Liver (tissue), 9 donors: Measurements from ENCODE around the gene NAPSA. TPM values are rescaled to one million over a fixed set of nuclear protein-coding genes. Genes with fewer than 3 reads are reported as not detected.

ENCODE experiments used
- DNase-seq: peaks from one replicate; pipeline ENCODE4 v3.0.0-alpha.2; 2017; ENCODE audit warnings: low spot score
- H3K27ac ChIP-seq, 2 donors: one replicate each; pipeline ENCODE4 v1.7.0; 2013; ENCODE audit warnings: inconsistent platforms in 2 of 2, low read length in 2 of 2, control low read depth in 1 of 2, low read depth in 1 of 2, mild to moderate bottlenecking in 1 of 2
- H3K27me3 ChIP-seq, 4 donors: one replicate each; pipeline versions ENCODE4 v1.6.1 to v1.7.0; 2013; ENCODE audit warnings: low read length in 3 of 4, inconsistent platforms in 1 of 4, mild to moderate bottlenecking in 1 of 4, moderate library complexity in 1 of 4; ENCODE audit not compliant: control insufficient read depth in 4 of 4, insufficient read depth in 4 of 4
- H3K36me3 ChIP-seq, 4 donors: one replicate each; pipeline versions ENCODE4 v1.6.1 to v1.7.0; 2013; ENCODE audit warnings: low read length in 3 of 4, mild to moderate bottlenecking in 3 of 4, low read depth in 1 of 4, moderate library complexity in 1 of 4; ENCODE audit not compliant: control insufficient read depth in 4 of 4, insufficient read depth in 3 of 4
- H3K4me1 ChIP-seq, 4 donors: one replicate each; pipeline versions ENCODE4 v1.6.1 to v1.7.0; 2013; ENCODE audit warnings: low read length in 3 of 4, mild to moderate bottlenecking in 3 of 4, moderate library complexity in 1 of 4; ENCODE audit not compliant: control insufficient read depth in 4 of 4, insufficient read depth in 4 of 4
- H3K4me3 ChIP-seq, 3 donors: one replicate each; pipeline versions ENCODE4 v1.6.1 to v1.7.0; 2013; ENCODE audit warnings: low read length in 3 of 3, control low read depth in 1 of 3, low read depth in 1 of 3, mild to moderate bottlenecking in 1 of 3
- H3K9ac ChIP-seq, 2 donors: one replicate each; pipeline ENCODE4 v1.7.0; 2013; ENCODE audit warnings: low read length in 2 of 2, mild to moderate bottlenecking in 2 of 2, moderate library complexity in 2 of 2, control low read depth in 1 of 2, low read depth in 1 of 2
- H3K9me3 ChIP-seq, 4 donors: one replicate each; pipeline versions ENCODE4 v1.6.1 to v1.7.0; 2013; ENCODE audit warnings: low read length in 3 of 4; ENCODE audit not compliant: control insufficient read depth in 4 of 4
- ATF3 ChIP-seq: IDR thresholded peaks from 2 replicates; pipeline ENCODE4 v1.6.1; 2016; ENCODE audit warnings: antibody characterized with exemption
- EGR1 ChIP-seq, 2 donors: IDR thresholded peaks; 2 replicates each; pipeline ENCODE4 v1.6.1; 2016 to 2018; ENCODE audit warnings: antibody characterized with exemption in 2 of 2, low read depth in 2 of 2
- FOXA1 ChIP-seq: IDR thresholded peaks from 2 replicates; pipeline ENCODE4 v1.6.1; 2016; ENCODE audit warnings: antibody characterized with exemption
- FOXA2 ChIP-seq: IDR thresholded peaks from 2 replicates; pipeline ENCODE4 v1.6.1; 2016; ENCODE audit warnings: antibody characterized with exemption
- GABPA ChIP-seq, 2 donors: IDR thresholded peaks in 1 of 2; conservative IDR thresholded peaks in 1 of 2; 2 replicates each; pipeline ENCODE4 v1.6.1; 2016; ENCODE audit warnings: antibody characterized with exemption in 2 of 2, mild to moderate bottlenecking in 1 of 2, moderate library complexity in 1 of 2
- HNF4A ChIP-seq, 2 donors: conservative IDR thresholded peaks; 2 replicates each; pipeline ENCODE4 v1.6.1; 2016; ENCODE audit warnings: antibody characterized with exemption in 2 of 2, mild to moderate bottlenecking in 2 of 2
- HNF4G ChIP-seq: IDR thresholded peaks from 2 replicates; pipeline ENCODE4 v1.6.1; 2016; ENCODE audit warnings: antibody characterized with exemption
- JUND ChIP-seq, 2 donors: IDR thresholded peaks; 2 replicates each; pipeline ENCODE4 v1.6.1; 2016; ENCODE audit warnings: antibody characterized with exemption in 2 of 2
- MAX ChIP-seq: IDR thresholded peaks from 2 replicates; pipeline ENCODE4 v1.6.1; 2016; ENCODE audit warnings: antibody characterized with exemption
- NR2F2 ChIP-seq: IDR thresholded peaks from 2 replicates; pipeline ENCODE4 v1.6.1; 2016; ENCODE audit warnings: antibody characterized with exemption
- RAD21 ChIP-seq, 2 donors: IDR thresholded peaks; 2 replicates each; pipeline ENCODE4 v1.6.1; 2016; ENCODE audit warnings: antibody characterized with exemption in 2 of 2, mild to moderate bottlenecking in 2 of 2
- RXRA ChIP-seq, 2 donors: IDR thresholded peaks; 2 replicates each; pipeline ENCODE4 v1.6.1; 2017 to 2018; ENCODE audit warnings: antibody characterized with exemption in 2 of 2, mild to moderate bottlenecking in 1 of 2
- SP1 ChIP-seq: IDR thresholded peaks from 2 replicates; pipeline ENCODE4 v1.6.1; 2018; ENCODE audit warnings: antibody characterized with exemption, mild to moderate bottlenecking
- TAF1 ChIP-seq: conservative IDR thresholded peaks from 2 replicates; pipeline ENCODE4 v1.6.1; 2016; ENCODE audit warnings: antibody characterized with exemption, mild to moderate bottlenecking
- YY1 ChIP-seq: IDR thresholded peaks from 2 replicates; pipeline ENCODE4 v1.6.1; 2016; ENCODE audit warnings: antibody characterized with exemption, mild to moderate bottlenecking
- WGBS: extraction: QIAGEN DNeasy Blood & Tissue Kit; methylation state at CpG from one replicate; pipeline ENCODE4 v1.1.7; 2013; 5-methylcytosine and 5-hydroxymethylcytosine counted together
- polyA plus RNA-seq, 2 donors: library from polyadenylated mRNA; stranded (reverse) in 1 of 2; unstranded in 1 of 2; fragments of 200-250 nt in 1 of 2; fragments of >200 nt in 1 of 2; fragmentation: Nextera tagmentation in 1 of 2; extraction: Ambion mirVana in 1 of 2; gene quantifications; one replicate each; pipeline versions ENCODE4 v1.2.1 to v1.2.3, GENCODE V29; 2013 to 2015
- total RNA-seq, 2 donors: library from RNA; depleted of rRNA; stranded (reverse); fragments of >200 nt; gene quantifications; one replicate each; pipeline ENCODE4 v1.2.3, GENCODE V29; 2014
- TF ChIP-seq, protein P1 (sequence below): IDR thresholded peaks from 2 replicates; pipeline ENCODE4 v1.6.1; 2016; ENCODE audit warnings: antibody characterized with exemption
- TF ChIP-seq, protein P2 (sequence below): IDR thresholded peaks from 2 replicates; pipeline ENCODE4 v1.6.1; 2016; ENCODE audit warnings: antibody characterized with exemption, mild to moderate bottlenecking
- donor health status: healthy.
- donor health status: healthy.
- donor health status: healthy.
- donor health status: healthy.
- donor health status: healthy.

The NAPSA gene
- total and polyA plus RNA-seq, 4 donors = 0.28 to 0.74 (median 0.54) TPM

- no peak for DNase-seq
- Histone ChIP-seq H3K27me3 (no peaks in the 10 kb centered on the region), H3K4me1 (peaks cover 0 to 12% (median 10%) of the 10 kb centered on the region in 4 donors), H3K9me3 (no peaks in the 10 kb centered on the region), H3K9ac (no peak overlapping the region), H3K36me3 (peaks cover 0 to 2% (median 0%) of the 10 kb centered on the region in 4 donors), H3K4me3 (no peak overlapping the region), H3K27ac (no peak overlapping the region)
- no peak for TF ChIP-seq SP1
- TF ChIP-seq JUND (IDR thresholded peaks at IDR 0.05) = no peak
- no peak for TF ChIP-seq TAF1
- TF ChIP-seq ATF3 = no peak
- no peak for TF ChIP-seq NR2F2
- TF ChIP-seq FOXA2 = no peak
- no peak for TF ChIP-seq RXRA (IDR thresholded peaks at IDR 0.05)
- no peak for TF ChIP-seq GABPA (IDR thresholded peaks at IDR 0.05 in 1 of 2, conservative IDR thresholded peaks at IDR 0.05 in 1 of 2)
- no peak for TF ChIP-seq MAX
- TF ChIP-seq RAD21 (IDR thresholded peaks at IDR 0.05) = no peak
- TF ChIP-seq HNF4A (conservative IDR thresholded peaks at IDR 0.05) = no peak
- no peak for TF ChIP-seq EGR1 (IDR thresholded peaks at IDR 0.05; ENCODE audit: low read depth in 2 of 2)
- TF ChIP-seq YY1 = no peak
- TF ChIP-seq, protein P1, sequence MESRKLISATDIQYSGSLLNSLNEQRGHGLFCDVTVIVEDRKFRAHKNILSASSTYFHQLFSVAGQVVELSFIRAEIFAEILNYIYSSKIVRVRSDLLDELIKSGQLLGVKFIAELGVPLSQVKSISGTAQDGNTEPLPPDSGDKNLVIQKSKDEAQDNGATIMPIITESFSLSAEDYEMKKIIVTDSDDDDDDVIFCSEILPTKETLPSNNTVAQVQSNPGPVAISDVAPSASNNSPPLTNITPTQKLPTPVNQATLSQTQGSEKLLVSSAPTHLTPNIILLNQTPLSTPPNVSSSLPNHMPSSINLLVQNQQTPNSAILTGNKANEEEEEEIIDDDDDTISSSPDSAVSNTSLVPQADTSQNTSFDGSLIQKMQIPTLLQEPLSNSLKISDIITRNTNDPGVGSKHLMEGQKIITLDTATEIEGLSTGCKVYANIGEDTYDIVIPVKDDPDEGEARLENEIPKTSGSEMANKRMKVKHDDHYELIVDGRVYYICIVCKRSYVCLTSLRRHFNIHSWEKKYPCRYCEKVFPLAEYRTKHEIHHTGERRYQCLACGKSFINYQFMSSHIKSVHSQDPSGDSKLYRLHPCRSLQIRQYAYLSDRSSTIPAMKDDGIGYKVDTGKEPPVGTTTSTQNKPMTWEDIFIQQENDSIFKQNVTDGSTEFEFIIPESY = no peak
- TF ChIP-seq, protein P2, sequence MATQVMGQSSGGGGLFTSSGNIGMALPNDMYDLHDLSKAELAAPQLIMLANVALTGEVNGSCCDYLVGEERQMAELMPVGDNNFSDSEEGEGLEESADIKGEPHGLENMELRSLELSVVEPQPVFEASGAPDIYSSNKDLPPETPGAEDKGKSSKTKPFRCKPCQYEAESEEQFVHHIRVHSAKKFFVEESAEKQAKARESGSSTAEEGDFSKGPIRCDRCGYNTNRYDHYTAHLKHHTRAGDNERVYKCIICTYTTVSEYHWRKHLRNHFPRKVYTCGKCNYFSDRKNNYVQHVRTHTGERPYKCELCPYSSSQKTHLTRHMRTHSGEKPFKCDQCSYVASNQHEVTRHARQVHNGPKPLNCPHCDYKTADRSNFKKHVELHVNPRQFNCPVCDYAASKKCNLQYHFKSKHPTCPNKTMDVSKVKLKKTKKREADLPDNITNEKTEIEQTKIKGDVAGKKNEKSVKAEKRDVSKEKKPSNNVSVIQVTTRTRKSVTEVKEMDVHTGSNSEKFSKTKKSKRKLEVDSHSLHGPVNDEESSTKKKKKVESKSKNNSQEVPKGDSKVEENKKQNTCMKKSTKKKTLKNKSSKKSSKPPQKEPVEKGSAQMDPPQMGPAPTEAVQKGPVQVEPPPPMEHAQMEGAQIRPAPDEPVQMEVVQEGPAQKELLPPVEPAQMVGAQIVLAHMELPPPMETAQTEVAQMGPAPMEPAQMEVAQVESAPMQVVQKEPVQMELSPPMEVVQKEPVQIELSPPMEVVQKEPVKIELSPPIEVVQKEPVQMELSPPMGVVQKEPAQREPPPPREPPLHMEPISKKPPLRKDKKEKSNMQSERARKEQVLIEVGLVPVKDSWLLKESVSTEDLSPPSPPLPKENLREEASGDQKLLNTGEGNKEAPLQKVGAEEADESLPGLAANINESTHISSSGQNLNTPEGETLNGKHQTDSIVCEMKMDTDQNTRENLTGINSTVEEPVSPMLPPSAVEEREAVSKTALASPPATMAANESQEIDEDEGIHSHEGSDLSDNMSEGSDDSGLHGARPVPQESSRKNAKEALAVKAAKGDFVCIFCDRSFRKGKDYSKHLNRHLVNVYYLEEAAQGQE = no peak
- no peak for TF ChIP-seq HNF4G
- TF ChIP-seq FOXA1 = no peak
- 89% methylated on average over 21 of the region's 21 CpGs for WGBS
Measured at GRCh38 chr19:50387176-50387867, 21.9 kb upstream of the NAPSA start.
